Right ventricle myocardium superior (tissue), 1 donor: ENCODE results near the gene IFT25. TPM values are rescaled to one million over a fixed set of nuclear protein-coding genes. Genes with fewer than 3 reads are reported as not detected.

Experiments
- ATAC-seq: fragments of 200-7000 bp; cut with Tn5 transposase; one replicate; pipeline ENCODE4 v1.9.1; 2020; ENCODE audit warnings: mild to moderate bottlenecking; ENCODE audit not compliant: poor library complexity
- DNase-seq: peaks from one replicate; pipeline ENCODE4 v3.0.0-alpha.2; 2020
- intact Hi-C: fragments of 100-400 bp; cut with DNase I; formaldehyde crosslinking; loops from one replicate; pipeline ENCODE4 v1.11.2; 2022
- total RNA-seq: library from RNA; stranded (reverse); fragmentation: NEBNext Ultra II Directional; extraction: Animal tissue kit (Norgen Biotek cat#: 25700); gene quantifications from one replicate; pipeline ENCODE4 v1.2.1, GENCODE V29; 2021
- donor health status: DM: no; HTN: yes; CAD: no; lungs with severe emphysema.

The IFT25 gene
- total RNA-seq, 1 donor from 2014 or later = 9.9 TPM

- intact Hi-C loops = no loop called here
- no peak for DNase-seq
- ATAC-seq = no peak
These were observed 7.2 kb downstream of the IFT25 start for GRCh38 chr1:53938136-53938830.

- DNase-seq (no peak), ATAC-seq (no peak)
- intact Hi-C loops = no loop called here
These were observed 9.1 kb downstream of the IFT25 start for GRCh38 chr1:53936430-53936829.

GRCh38 chr1:53934170-53934765 lies 11.2 kb downstream of the IFT25 start:
- DNase-seq (no peak), ATAC-seq (no peak)
- intact Hi-C loops = no loop called here

GRCh38 chr1:53931523-53931922 lies 14.0 kb downstream of the IFT25 start:
- intact Hi-C loops = no loop called here
- DNase-seq (no peak), ATAC-seq (no peak)

- intact Hi-C loops = no loop called here
- no peak for ATAC-seq
These were observed 14.6 kb downstream of the IFT25 start for GRCh38 chr1:53930932-53931331.

GRCh38 chr1:53929246-53929960 lies 16.1 kb downstream of the IFT25 start:
- no peak for DNase-seq
- intact Hi-C loops = no loop called here
- ATAC-seq = no peak

More at GRCh38 chr1:53930932-53931331, 14.6 kb downstream of the IFT25 start:
- DNase-seq = no peak

GRCh38 chr1:53927376-53927881 lies 18.1 kb downstream of the IFT25 start:
- DNase-seq (no peak), ATAC-seq (no peak)
- intact Hi-C loops = no loop called here

GRCh38 chr1:53919675-53920066 lies 25.8 kb downstream of the IFT25 start:
- ATAC-seq (no peak), DNase-seq (no peak)
- intact Hi-C loops = no loop called here

GRCh38 chr1:53918343-53918742 lies 27.2 kb downstream of the IFT25 start:
- ATAC-seq = no peak
- intact Hi-C loops = no loop called here
- DNase-seq = no peak

GRCh38 chr1:53913352-53914033 lies 32.0 kb downstream of the IFT25 start:
- intact Hi-C loops = no loop called here
- DNase-seq (no peak), ATAC-seq (no peak)

GRCh38 chr1:53911442-53911841 lies 34.1 kb downstream of the IFT25 start:
- intact Hi-C loops = no loop called here
- DNase-seq (no peak), ATAC-seq (no peak)

GRCh38 chr1:53909946-53910345 lies 35.6 kb downstream of the IFT25 start:
- ATAC-seq = no peak
- intact Hi-C loops = no loop called here

GRCh38 chr1:53906121-53906520 lies 39.4 kb downstream of the IFT25 start:
- no peak for DNase-seq
- ATAC-seq = no peak
- intact Hi-C loops = no loop called here

More at GRCh38 chr1:53909946-53910345, 35.6 kb downstream of the IFT25 start:
- no peak for DNase-seq

- DNase-seq = no peak
- ATAC-seq = no peak
- intact Hi-C loops = no loop called here
These were observed 40.0 kb downstream of the IFT25 start for GRCh38 chr1:53905509-53905908.

- no peak for ATAC-seq
- DNase-seq = no peak
- intact Hi-C loops = no loop called here
These were observed 43.0 kb downstream of the IFT25 start for GRCh38 chr1:53902235-53903138.

GRCh38 chr1:53899708-53900107 lies 45.8 kb downstream of the IFT25 start:
- DNase-seq (no peak), ATAC-seq (no peak)
- intact Hi-C loops = no loop called here

- peak; percentile 63 for ATAC-seq
- intact Hi-C loops = no loop called here
- no peak for DNase-seq
These were observed 46.3 kb downstream of the IFT25 start for GRCh38 chr1:53899206-53899628.

GRCh38 chr1:53896635-53897229 lies 48.8 kb downstream of the IFT25 start:
- DNase-seq (no peak), ATAC-seq (no peak)
- intact Hi-C loops = no loop called here
